Left ventricle myocardium inferior (tissue), 1 donor: ENCODE measurements around the gene SLC1A6. TPM values are rescaled to one million over a fixed set of nuclear protein-coding genes. Genes with fewer than 3 reads are reported as not detected.

Experiments
- DNase-seq: peaks from one replicate; pipeline ENCODE4 v3.0.0-alpha.2; 2020
- H3K27ac ChIP-seq: fragments of 200-600 bp; replicated peaks from 2 replicates; pipeline ENCODE4 v1.8.0; 2021
- H3K27me3 ChIP-seq: fragments of 200-600 bp; 2 replicates; pipeline ENCODE4 v1.8.0; 2021; ENCODE audit warnings: low read depth
- H3K36me3 ChIP-seq: fragments of 200-600 bp; 2 replicates; pipeline ENCODE4 v1.8.0; 2021
- H3K4me1 ChIP-seq: fragments of 200-600 bp; 2 replicates; pipeline ENCODE4 v1.8.0; 2021
- H3K4me3 ChIP-seq: fragments of 200-600 bp; 2 replicates; pipeline ENCODE4 v1.8.0; 2021; ENCODE audit warnings: mild to moderate bottlenecking, moderate library complexity
- H3K9me3 ChIP-seq: fragments of 200-600 bp; replicated peaks from 2 replicates; pipeline ENCODE4 v1.8.0; 2021
- CTCF ChIP-seq: fragments of 200-600 bp; IDR thresholded peaks from 2 replicates; pipeline ENCODE4 v1.8.0; 2021; ENCODE audit warnings: antibody characterized with exemption, mild to moderate bottlenecking, borderline replicate concordance
- intact Hi-C: fragments of 100-400 bp; cut with micrococcal nuclease; formaldehyde crosslinking; loops from one replicate; pipeline ENCODE4 v1.11.0; 2022
- total RNA-seq: library from RNA; stranded (reverse); fragmentation: NEBNext Ultra II Directional; extraction: Animal tissue kit (Norgen Biotek cat#: 25700); gene quantifications from one replicate; pipeline ENCODE4 v1.2.1, GENCODE V29; 2021
- donor health status: DM: no; HTN: yes; CAD: no; lungs with severe emphysema.

SLC1A6 gene
- total RNA-seq, 1 donor from 2014 or later = not detected

- Histone ChIP-seq H3K27me3 (peaks cover 59% of the 10 kb centered on the region), H3K36me3 (no peaks in the 10 kb centered on the region), H3K4me1 (no peaks in the 10 kb centered on the region), H3K4me3 (no peak overlapping the region), H3K27ac (no peak overlapping the region), H3K9me3 (no peaks in the 10 kb centered on the region)
- no peak for TF ChIP-seq CTCF
- intact Hi-C loops = no loop called here
- no peak for DNase-seq
These were observed 64.5 kb downstream of the SLC1A6 start for GRCh38 chr19:14915116-14915515.

- no peak for DNase-seq
- H3K36me3 ChIP-seq = no peaks in the 10 kb centered on the region
- intact Hi-C loops = no loop called here
- H3K27me3 ChIP-seq = peaks cover 54% of the 10 kb centered on the region
- no peak overlapping the region for H3K4me3 ChIP-seq
- no peaks in the 10 kb centered on the region for H3K9me3 ChIP-seq
- H3K27ac ChIP-seq = no peak overlapping the region
- H3K4me1 ChIP-seq = no peaks in the 10 kb centered on the region
- no peak for TF ChIP-seq CTCF
These were observed 73.0 kb downstream of the SLC1A6 start for GRCh38 chr19:14906711-14907110.

GRCh38 chr19:14901675-14902260 is 77.9 kb downstream of the SLC1A6 start:
- Histone ChIP-seq H3K4me1 (no peaks in the 10 kb centered on the region), H3K36me3 (no peaks in the 10 kb centered on the region), H3K27ac (no peak overlapping the region), H3K9me3 (no peaks in the 10 kb centered on the region), H3K4me3 (no peak overlapping the region), H3K27me3 (peaks cover 68% of the 10 kb centered on the region)
- no peak for DNase-seq
- TF ChIP-seq CTCF = no peak
- intact Hi-C loops = no loop called here

Other genes with a start within 250 kb of the SLC1A6 start
- gene ADGRE2, start 201.3 kb downstream of the SLC1A6 start, total RNA-seq = 0.63 TPM
- gene OR7A5, start 144.7 kb downstream of the SLC1A6 start, total RNA-seq = not detected
- gene OR7C1, start 144.7 kb downstream of the SLC1A6 start, total RNA-seq = not detected
- not detected for gene OR7A10, start 130.9 kb downstream of the SLC1A6 start, total RNA-seq
- not detected for gene OR7A17, start 93.7 kb downstream of the SLC1A6 start, total RNA-seq
- gene OR7C2, start 38.4 kb downstream of the SLC1A6 start, total RNA-seq = not detected
- not detected for gene CASP14, start 69.6 kb upstream of the SLC1A6 start, total RNA-seq
- gene OR1I1, start 102.3 kb upstream of the SLC1A6 start, total RNA-seq = not detected
- 13.1 TPM for gene SYDE1, start 127.5 kb upstream of the SLC1A6 start, total RNA-seq
- gene NOTCH3, start 221.1 kb upstream of the SLC1A6 start, total RNA-seq = 21.7 TPM